ENCODE measurements around the gene JMJD1C. TPM values are rescaled to one million over a fixed set of nuclear protein-coding genes. Genes with fewer than 3 reads are reported as not detected.

The JMJD1C gene
- total RNA-seq, 1 experiment from 2014 or later = 66.0 TPM

DNA sequence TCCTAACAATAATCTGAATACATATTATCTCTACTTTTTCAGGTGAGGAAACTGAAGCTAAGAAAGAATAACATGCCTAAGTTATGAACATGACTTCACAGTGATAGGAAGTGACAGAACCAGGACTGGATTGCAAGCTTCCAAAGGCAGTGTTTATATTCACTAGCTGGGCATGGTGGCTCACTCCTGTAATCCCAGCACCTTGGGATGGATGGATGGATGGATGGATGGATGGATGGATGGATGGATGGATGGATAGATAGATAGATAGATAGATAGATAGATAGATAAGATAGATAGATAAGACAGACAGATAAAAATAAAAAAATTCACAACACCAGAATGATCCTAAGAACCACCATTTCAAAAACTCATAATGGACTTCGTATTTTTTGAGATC lies 18.2 kb upstream of the JMJD1C start:
- DNase-seq (ENCODE audit: extremely low read depth, low read depth) = no peak

DNA sequence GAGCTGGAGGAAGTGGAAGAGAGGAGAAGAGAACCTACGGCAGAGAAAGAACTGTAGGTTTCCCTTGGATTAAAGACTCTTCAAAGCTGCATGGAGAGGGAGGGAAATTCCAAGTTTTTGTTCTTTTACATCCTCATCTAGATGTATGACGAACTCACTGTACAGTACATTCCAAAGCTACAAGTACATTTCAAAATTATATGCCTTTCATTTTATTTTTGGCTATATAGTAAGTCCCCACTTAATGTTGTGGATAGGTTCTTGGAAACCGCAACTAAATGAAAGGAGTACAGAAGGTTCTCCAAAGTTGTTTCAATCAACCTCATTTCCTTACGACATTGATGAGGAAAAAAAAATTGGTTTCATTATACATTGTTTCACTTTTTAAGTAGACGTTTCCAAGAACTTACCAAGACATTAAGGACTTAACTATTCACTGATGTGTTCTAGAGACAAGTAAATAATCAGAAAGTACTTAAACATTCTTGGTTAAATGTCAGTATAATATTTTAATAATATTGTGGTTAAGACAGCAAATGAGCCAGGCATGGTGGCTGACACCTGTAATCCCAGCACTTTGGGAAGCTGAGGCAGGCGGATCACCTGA lies 16.1 kb upstream of the JMJD1C start:
- DNase-seq (ENCODE audit: extremely low read depth, low read depth) = no peak

DNA sequence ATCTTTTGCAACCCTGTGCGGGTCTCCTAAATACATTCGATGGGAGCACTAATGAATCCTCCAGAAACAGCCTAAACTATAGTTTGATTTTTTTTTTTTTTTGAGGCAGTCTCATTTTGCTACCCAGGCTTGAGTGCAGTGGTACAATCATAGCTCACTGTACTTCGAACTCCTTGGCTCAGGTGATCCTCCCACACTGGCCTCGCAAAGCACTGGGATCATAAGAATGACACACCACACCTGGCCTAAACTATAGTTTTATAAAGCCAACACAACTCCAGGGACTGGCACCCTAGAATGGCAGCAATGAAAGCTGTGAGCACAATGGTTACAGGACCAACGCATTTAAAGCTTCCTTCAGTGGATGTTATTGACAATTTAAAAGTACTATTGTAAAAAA lies 14.5 kb upstream of the JMJD1C start:
- no peak for DNase-seq (ENCODE audit: extremely low read depth, low read depth)

DNA sequence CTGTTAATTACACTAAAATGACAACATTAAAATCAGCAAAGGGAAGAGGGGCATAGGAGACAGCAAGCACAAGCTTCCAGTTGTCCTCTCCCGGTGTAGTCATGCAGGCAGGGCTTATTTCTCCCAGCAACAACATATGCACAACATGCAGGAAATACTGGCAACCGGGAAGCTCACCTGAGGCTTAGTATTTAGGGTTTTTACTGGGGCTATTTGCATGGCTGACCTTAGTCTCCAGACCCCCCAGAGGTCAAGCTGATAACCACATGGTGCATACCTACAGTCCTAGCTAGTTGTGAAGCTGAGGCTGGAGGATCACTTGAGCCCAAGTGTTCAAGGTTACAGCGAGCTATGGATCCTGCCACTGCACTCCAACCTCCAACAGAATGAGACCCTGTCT lies 12.8 kb upstream of the JMJD1C start:
- no peak for DNase-seq (ENCODE audit: extremely low read depth, low read depth)

DNA sequence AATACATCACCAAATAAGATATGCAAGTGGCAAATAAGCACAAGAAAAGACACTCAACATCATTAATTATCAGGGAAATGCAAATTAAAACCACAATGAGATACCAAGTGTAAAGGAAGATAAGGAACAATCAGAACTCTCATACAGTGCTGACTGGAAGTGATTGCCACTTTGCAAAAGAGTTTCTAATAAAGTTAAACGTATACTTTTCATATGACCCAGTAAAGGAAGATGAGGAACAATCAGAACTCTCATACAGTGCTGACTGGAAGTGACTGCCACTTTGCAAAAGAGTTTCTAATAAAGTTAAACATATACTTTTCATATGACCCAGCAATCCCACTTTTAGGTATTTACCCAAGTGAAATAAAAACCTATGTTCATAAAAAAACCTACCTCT lies 12.2 kb upstream of the JMJD1C start:
- no peak for DNase-seq (ENCODE audit: extremely low read depth, low read depth)

DNA sequence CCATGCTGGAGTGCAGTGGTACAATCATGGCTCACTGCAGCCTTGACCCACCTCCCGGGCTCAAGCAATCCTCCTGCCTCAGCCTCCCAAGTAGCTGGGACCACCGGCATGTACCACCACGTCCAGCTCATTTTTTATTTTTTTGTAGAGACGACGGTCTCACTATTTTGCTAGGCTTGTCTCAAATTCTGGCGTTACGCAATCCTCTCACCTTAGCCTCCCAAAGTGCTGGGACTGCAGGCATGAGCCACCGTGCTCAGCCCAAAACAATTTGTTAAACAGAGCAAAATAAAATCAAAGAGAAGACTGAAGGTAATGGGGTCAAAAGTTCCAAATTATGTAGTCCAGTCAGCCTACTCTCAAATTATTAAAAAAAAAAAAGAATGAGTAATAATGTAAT lies 8.7 kb upstream of the JMJD1C start:
- DNase-seq (ENCODE audit: extremely low read depth, low read depth) = no peak

DNA sequence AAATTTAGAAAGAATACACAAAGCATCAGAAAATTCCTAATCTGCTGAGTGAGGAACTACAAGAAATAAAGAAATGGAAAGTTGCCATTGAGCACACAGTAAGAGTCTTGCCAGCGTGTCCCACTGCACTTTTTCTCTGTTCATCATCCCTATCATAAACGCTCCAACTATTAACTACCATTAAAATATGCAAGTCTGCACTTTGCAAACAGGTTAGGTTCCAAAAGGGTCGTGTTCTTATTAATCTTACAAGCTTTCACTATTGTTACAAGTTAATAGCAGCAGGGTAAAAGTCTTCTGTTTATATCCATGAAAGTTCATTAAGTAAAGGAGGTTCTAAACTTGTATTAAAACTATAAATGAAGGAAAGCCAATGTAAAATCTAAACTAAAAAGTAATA lies 5.2 kb upstream of the JMJD1C start:
- no peak for DNase-seq (ENCODE audit: extremely low read depth, low read depth)

DNA sequence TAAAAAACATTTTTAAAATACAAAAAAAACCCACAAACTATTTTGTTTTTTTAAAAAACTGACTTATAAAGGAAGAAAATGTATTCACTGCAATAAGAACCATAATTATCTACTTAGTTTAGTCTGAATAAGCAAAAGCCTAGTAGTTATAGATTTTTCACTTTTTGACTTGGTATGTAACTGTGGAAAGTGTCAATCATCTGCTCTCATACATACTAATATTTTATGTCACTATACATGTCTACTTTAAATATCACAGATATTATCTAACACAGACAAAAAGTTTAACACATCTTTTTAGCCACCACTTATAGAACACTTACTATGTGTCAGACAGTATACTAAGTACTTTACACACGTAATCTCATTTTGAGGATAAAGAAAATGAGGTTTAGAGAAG lies 3.2 kb upstream of the JMJD1C start:
- no peak for DNase-seq (ENCODE audit: extremely low read depth, low read depth)

DNA sequence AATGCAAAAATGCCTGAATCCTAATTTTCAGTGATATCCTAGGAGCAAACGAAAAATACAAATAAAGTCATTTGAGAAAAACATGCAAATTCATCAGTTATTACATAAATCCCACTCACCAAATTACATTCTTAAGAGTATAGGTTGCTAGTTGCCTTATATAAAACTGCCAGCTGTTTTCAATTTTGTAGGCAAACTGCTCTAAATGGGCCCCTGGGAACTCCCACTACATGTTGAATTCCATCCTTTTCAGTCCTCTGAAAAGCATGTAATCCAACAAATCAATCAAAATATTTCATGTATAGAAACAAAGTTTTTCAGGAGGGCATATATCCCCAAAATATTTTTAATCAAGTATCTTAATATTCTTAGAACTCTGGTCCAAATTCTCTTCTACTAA lies 2.1 kb upstream of the JMJD1C start:
- DNase-seq (ENCODE audit: extremely low read depth, low read depth) = no peak

DNA sequence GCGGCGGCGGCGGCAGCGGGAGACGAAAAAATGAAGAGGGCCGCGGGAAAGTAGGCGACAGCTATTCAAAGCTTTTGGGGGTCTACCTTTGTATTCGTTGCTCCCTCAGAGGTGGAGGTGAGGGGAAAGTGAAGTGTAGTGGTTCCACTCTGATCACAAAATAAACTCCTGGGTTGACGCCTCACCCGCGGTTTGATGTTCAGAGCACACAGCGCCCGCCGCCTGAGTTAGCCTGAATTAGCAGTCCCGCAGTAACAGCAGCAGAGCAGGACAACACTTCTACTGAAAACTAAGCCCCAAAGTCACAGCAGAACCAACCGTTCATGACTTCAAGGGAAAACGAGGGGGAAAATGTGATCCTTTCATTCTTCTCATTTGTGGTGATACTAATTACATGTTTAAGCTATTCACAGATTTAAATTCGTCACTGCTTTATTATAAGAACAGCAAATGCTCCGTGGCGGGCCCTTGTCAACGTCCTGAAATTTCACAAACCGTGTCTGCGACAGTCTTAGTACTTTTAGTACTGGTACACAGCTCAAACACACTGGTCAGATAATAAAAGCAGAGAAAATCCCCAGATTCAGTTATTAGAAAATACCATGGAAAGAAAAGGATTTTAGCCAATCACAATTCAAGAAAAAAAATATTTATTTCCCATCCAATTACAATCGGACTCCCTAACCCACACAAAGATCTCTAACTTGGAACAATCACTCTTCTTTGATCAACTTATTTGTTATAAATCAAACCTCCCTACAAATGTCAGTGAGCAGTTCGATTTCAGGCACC lies 563 bp upstream of the JMJD1C start:
- peak; percentile 21 for DNase-seq (ENCODE audit: extremely low read depth, low read depth)

DNA sequence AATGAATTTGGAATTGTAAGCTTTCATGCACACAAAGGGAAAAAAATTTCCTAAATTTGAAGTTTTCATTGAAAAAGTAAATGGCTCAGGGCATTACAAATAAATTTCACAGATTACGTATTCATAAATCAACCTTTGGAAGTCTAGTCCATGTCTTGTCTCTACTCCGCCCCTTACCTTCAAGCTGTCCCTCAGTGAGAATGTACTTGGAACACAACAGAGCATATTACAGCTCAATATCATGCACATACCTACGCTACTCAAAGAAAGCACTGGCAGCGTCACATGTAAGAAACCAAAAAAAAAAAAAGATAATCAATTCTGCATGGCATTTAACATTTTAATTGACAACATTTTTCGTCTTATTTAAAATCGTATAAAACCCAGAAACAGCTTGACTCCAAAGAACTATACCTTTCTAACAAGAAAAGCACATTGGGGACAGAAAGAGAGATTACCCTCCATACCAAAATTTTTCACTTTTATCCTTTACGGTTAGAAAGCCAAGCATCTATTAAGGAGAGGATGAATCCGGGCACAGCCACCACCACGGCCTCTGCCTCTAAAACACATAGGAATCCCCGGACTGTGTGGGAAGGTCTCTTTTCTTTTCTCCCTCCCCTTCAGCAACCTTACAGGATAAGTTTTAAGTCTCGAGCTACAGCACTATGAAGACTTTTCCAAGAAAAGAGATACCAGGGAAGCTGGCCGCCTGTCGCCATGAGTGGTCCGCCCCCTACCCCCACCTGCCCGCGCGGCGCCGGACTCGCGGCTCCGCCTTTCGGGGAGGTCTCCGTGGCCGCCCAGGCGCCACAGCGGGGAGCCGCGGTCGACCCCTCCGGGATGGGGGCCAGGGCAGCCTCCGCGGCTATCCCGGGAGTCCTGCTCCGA lies 1.1 kb downstream of the JMJD1C start:
- no peak for DNase-seq (ENCODE audit: extremely low read depth, low read depth)

DNA sequence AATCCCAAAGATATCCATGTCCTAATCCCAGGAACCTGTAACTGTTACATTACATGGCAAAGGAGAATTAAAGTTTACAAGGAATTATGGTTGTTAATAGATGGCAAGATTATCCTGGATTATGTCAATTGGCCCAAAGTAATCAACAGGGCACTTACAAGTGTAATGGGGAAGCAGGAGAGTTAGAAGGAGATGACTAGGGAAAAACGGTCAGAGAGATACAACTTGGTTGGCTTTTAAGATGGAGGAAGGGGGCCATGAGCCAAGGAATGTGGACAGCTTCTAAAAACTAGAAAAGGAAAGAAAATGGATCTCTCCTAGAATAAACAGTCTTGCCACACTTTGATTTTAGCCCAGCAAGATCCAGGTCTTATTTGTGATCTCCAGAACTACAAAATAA lies 3.3 kb downstream of the JMJD1C start:
- DNase-seq (ENCODE audit: extremely low read depth, low read depth) = no peak

DNA sequence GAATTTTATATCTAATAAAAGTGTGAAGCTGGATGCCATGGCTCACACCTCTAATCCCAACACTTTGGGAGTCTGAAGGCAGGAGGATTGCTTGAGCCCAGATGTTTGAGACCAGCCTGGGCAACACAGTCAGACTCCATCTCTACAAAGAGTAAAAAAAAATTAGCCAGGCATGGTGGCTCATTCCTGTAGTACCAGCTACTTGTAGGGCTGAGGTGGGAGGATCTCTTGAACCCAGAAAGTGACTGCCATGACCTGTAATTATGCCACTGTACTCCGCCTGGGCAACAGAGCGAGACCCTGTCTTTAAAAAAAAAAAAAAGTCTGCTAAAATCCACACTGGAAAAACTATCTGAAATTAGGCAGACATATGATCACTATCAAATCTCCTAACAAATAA lies 7.6 kb downstream of the JMJD1C start:
- no peak for DNase-seq (ENCODE audit: extremely low read depth, low read depth)

DNA sequence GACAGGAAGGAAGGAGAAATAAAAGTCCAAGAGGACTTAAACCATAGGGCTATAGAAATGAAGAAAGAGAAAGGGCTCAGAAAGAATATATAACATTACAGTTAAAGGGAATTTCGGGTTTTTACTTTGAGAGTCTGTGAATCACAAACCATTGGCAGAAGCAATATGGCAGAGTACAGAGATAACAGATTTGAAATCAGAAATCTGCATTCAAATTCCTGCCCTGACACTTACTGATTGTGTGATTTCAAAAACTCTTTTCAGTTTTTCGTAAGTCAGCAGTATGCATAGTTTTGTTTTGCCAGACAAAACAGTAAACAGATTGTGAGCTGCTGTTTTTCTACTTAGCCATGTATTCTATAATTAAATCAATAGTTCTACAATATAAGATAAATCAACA lies 8.2 kb downstream of the JMJD1C start:
- DNase-seq (ENCODE audit: extremely low read depth, low read depth) = no peak

DNA sequence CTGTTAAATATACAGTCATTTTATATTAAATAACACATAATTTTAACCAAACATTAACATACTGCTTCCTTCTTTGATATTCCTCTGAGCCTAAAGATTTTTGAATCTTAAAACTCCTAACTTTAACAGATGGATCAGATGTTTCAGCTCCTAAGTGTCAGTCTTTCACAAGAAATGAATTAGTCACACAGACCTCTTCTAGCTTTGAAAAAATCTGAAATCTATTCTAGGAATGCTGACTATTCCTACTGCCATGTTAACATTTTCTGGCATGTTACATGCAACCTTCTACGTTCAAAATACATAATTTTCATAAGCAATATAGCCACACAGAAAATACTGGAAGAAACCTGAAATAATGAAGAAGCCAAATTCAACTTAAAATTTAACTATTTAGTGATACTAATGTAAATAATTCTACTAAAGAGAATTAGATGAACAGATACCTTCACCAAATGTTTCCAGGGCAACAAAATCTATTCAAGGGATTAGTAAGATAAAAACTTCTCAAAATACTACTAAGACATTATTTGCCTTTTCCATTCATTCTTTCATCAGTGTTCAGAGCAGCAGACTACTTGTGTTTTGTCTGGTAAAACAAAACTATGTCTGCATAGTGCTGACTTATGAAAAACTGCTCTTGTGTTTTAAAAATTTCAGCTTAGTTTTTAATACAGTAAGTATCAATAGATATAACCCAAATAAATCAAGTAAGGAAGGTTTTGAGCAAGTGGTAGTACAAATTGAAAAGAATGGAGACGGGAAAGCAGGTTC lies 9.2 kb downstream of the JMJD1C start:
- no peak for DNase-seq (ENCODE audit: extremely low read depth, low read depth)

DNA sequence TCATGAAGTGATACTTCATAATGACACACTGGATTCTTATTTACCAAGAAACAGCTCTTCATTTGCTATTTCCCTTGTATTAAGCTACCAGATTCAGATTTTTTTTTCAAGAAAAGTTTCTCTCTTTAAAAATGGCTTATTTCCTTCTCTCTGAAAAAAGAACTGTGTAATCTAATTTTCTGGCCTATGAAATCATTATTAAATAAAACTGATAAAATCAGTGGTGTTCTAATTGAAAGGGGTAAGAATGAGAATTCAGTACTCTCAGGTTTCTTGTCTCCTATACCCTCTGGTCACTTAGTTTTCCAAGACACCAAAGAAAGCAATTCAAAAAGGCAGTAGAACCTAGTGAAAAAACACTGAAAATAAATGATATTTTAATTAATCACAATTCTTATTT lies 10.3 kb downstream of the JMJD1C start:
- DNase-seq (ENCODE audit: extremely low read depth, low read depth) = no peak

DNA sequence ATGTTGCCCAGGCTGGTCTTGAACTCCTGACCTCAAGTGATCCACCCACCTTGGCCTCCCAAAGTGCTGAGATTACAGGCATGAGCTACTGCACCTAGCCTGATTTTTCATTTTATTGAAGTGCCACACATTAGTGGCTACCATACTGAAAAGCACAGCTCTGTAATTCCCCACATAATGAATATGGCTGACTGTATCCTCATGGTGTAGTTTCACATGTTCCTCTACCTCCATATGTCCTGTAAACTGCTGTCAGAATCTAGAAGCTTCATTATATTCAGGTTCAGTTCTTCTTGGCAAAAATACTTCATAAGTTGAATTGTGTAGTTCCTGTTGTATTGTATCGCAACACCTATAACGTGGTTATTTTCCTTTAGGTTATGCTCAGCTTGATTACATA lies 11.1 kb downstream of the JMJD1C start:
- no peak for DNase-seq (ENCODE audit: extremely low read depth, low read depth)

DNA sequence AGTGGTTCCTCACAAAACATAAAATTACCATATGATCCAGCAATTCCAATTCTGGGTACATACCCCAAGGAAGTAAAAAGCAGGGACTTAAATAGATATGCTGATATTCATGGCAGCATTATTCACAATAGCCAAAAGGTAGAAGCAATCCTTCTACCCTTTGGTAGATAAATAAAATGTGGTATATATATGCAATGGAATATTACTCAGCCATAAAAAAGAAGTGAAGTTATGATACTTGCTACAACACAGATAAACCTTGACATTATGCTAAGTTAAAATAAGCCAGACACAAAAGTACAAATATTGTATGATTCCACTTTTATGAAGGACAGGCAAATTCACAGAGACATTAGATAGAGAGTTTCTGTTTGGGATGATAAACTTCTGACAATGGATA lies 13.3 kb downstream of the JMJD1C start:
- no peak for DNase-seq (ENCODE audit: extremely low read depth, low read depth)

DNA sequence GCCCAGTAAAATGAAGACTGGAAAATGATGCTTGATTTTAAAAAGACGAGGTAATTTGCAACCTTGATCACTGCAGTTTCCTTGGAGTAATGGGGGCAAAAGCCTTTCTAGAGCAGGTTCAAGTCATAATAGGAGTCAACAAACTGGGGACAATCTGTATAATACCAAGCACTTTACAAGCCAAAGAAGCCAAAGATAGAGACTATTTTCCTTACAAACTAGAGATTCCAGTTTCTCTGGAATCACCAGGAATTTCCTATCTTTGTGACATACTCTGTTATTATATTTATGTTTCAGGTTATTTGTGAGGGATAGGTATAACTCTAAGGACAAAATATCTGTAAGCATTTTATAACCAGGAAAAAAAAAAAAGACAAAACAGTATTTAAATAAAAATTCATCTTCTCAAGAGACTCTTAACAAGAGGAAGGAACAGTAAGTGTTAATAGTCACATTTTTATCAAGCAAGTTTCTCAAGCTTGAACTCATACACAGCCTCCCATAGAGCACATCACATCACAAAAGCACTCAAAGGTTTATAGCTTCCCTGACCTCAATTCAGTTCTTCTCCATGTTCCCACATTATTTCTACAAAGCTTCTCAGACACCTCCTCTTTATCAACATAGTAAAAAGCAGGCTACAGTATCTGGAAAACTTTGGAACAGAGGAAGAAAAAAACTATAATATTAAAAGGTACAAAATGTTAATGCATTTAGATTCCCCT lies 18.9 kb downstream of the JMJD1C start:
- no peak for DNase-seq (ENCODE audit: extremely low read depth, low read depth)

DNA sequence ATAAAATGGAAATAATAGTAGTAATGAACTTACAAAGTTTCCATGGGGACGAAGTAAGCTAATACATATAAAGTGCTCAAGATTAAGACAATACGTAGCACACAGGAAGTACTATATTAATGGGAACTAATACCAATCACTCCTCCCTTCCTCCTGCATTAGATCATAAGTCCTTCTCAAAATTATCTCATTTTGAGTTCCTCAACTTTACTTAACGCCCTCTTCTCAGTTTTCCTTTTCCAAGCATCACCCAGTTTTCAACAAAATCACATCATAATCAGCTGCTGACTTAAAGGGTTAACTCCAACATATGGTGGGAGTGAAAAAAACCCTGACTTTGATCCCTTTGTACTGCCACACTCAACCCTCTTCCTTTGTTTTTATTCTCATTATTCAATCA lies 24.4 kb downstream of the JMJD1C start:
- no peak for DNase-seq (ENCODE audit: extremely low read depth, low read depth)

All from NCI-H460 (cell line).